PC-9 (cell line): Measurements from ENCODE around the gene ZFPM1. TPM values are rescaled to one million over a fixed set of nuclear protein-coding genes. Genes with fewer than 3 reads are reported as not detected.

Experiments used
- Bru-seq: library from RNA; stranded (reverse); fragments of 400-500 nt; gene quantifications from one replicate; lab custom pipeline; 2021; lab: Mats Ljungman, UMichigan
- BruChase-seq, 2 experiments: library from RNA; stranded (reverse); fragments of 400-500 nt; gene quantifications; one replicate each; lab custom pipeline; 2021; lab: Mats Ljungman, UMichigan
- BruUV-seq: library from RNA; stranded (reverse); fragments of 400-500 nt; replicated peaks from 2 replicates; lab custom pipeline; 2021; lab: Mats Ljungman, UMichigan
- CTCF ChIA-PET: fragments of 300-600 bp; sonication (Branson Sonifier 250); formaldehyde crosslinking; loops from one replicate; lab custom pipeline; 2022; ENCODE audit warnings: antibody characterized with exemption; lab: Charles Lee
- POLR2A ChIA-PET: fragments of 300-600 bp; sonication (Branson Sonifier 250); formaldehyde crosslinking; loops from one replicate; lab custom pipeline; 2022; ENCODE audit warnings: antibody characterized with exemption; ENCODE audit not compliant: unreplicated experiment; lab: Charles Lee
- DNase-seq, 2 experiments: peaks; one replicate each; pipeline versions ENCODE4 v3.0.0 to v3.0.0-alpha.2; 2015 to 2022; ENCODE audit warnings: mixed read lengths in 1 of 2
- H2AFZ ChIP-seq: fragments of 200-600 bp; sonication (generic); 2 replicates; pipeline ENCODE4 v1.8.1; 2017; ENCODE audit warnings: antibody characterized with exemption
- H3F3A ChIP-seq: fragments of 200-600 bp; sonication (generic); 2 replicates; pipeline ENCODE4 v1.8.1; 2017; ENCODE audit warnings: antibody characterized with exemption, mild to moderate bottlenecking, low read depth; ENCODE audit not compliant: insufficient read depth
- H3K27ac ChIP-seq: fragments of 200-600 bp; sonication (generic); 2 replicates; pipeline ENCODE4 v1.6.1; 2016; ENCODE audit warnings: mixed run types
- H3K27me3 ChIP-seq: fragments of 200-600 bp; sonication (generic); 2 replicates; pipeline ENCODE4 v1.6.1; 2016; ENCODE audit warnings: low read depth, mixed run types; ENCODE audit not compliant: insufficient read depth
- H3K36me3 ChIP-seq: fragments of 200-600 bp; sonication (generic); 2 replicates; pipeline ENCODE4 v1.6.1; 2016; ENCODE audit warnings: low read depth, mixed run types
- H3K4me1 ChIP-seq: fragments of 200-600 bp; sonication (generic); replicated peaks from 2 replicates; pipeline ENCODE4 v1.6.1; 2016; ENCODE audit warnings: mixed run types; ENCODE audit not compliant: insufficient read depth
- H3K4me2 ChIP-seq: fragments of 200-600 bp; sonication (generic); 2 replicates; pipeline ENCODE4 v1.6.1; 2017; ENCODE audit warnings: mixed run types
- H3K4me3 ChIP-seq: fragments of 200-600 bp; sonication (generic); 2 replicates; pipeline ENCODE4 v1.6.1; 2016; ENCODE audit warnings: mixed run types
- H3K79me2 ChIP-seq: fragments of 200-600 bp; sonication (generic); 2 replicates; pipeline ENCODE4 v1.6.1; 2017; ENCODE audit warnings: low read depth, mixed run types
- H3K9me2 ChIP-seq: fragments of 200-600 bp; sonication (generic); 2 replicates; pipeline ENCODE4 v1.8.1; 2017; ENCODE audit warnings: mild to moderate bottlenecking; ENCODE audit not compliant: insufficient read depth
- H3K9me3 ChIP-seq: fragments of 200-600 bp; sonication (generic); 2 replicates; pipeline ENCODE4 v1.8.1; 2016; ENCODE audit warnings: low read depth; ENCODE audit not compliant: insufficient read depth
- H4K20me1 ChIP-seq: fragments of 200-600 bp; sonication (generic); 2 replicates; pipeline ENCODE4 v1.8.1; 2017; ENCODE audit not compliant: insufficient read depth
- CTCF ChIP-seq: fragments of 200-600 bp; sonication (generic); conservative IDR thresholded peaks from 2 replicates; pipeline ENCODE4 v1.6.1; 2017; ENCODE audit warnings: mixed run types, antibody characterized with exemption, mild to moderate bottlenecking, moderate library complexity
- EZH2 ChIP-seq: fragments of 200-600 bp; sonication (generic); IDR thresholded peaks from 2 replicates; pipeline ENCODE4 v1.8.0; 2017; ENCODE audit warnings: antibody characterized with exemption, low read depth
- intact Hi-C: fragments of 100-400 bp; cut with micrococcal nuclease; formaldehyde crosslinking; loops from one replicate; pipeline ENCODE4 v1.10.0; 2022; ENCODE audit not compliant: unreplicated experiment
- long read RNA-seq: library from polyadenylated mRNA; stranded (forward); transcript quantifications from one replicate; pipeline ENCODE4 v2.0.0, GENCODE V29; 2022
- total RNA-seq: library from RNA; stranded (reverse); gene quantifications from 2 replicates; pipeline ENCODE4 v1.2.3, GENCODE V29; 2021

Gene ZFPM1
- total RNA-seq = 19.7 and 20.0 TPM in 2 replicates
- percentile 47 among the genes with signal in this experiment for Bru-seq, nascent RNA
- BruChase-seq, experiment 1, labeled RNA remaining after a 2-hour chase = percentile 55 among the genes with signal in this experiment
- percentile 53 among the genes with signal in this experiment for BruChase-seq, experiment 2, labeled RNA remaining after a 6-hour chase
- long read RNA-seq, full-length matches to known transcripts = 1 of 17 reads
- long read RNA-seq, partial matches to known transcripts = 0 of 17 reads
- long read RNA-seq, other reads (novel, unspliced or antisense) = 16 of 17 reads

GRCh38 chr16:88453217-88453531 is at the start of gene ZFPM1:
TSS of gene ZFPM1 (plus strand) at chr16:88453280. CDS start at chr16:88453639, 359 bp downstream.
- Histone ChIP-seq H3K9me2 (no peaks in the 10 kb centered on the region), H3K27ac (no peak within 1 kb of the TSS), H3K79me2 (peaks cover 33% of the 10 kb centered on the region), H3K4me3 (peak within 1 kb of the TSS; percentile 93), H3K9me3 (no peaks in the 10 kb centered on the region), H3F3A (peaks cover 18% of the 10 kb centered on the region; the same call in 1 of the 2 replicates), H4K20me1 (peaks cover 13% of the 10 kb centered on the region; the same call in 1 of the 2 replicates), H3K27me3 (peaks cover 13% of the 10 kb centered on the region), H3K4me1 (peaks cover 27% of the 10 kb centered on the region), H3K36me3 (no peaks in the 10 kb centered on the region), H2AFZ (peak within 1 kb of the TSS; percentile 90), H3K4me2 (peak within 1 kb of the TSS; percentile 95)
- TF ChIP-seq EZH2 (no peak), CTCF (no peak)
- no peak for DNase-seq
- ChIA-PET POLR2A (no interaction called here), CTCF (no interaction called here)
- intact Hi-C loops = loop anchor here (10.0 kb wide), 3 partner anchors 232 to 722 kb away; partner anchors contain the start of genes CDH15 and SNAI3
- no TSS peak for BruUV-seq

- CTCF ChIA-PET = no interaction called here
- no TSS peak for BruUV-seq
- H3K4me3 ChIP-seq = no peak overlapping the region
These were observed 49.1 kb upstream of the ZFPM1 start for GRCh38 chr16:88403794-88404581.

More at GRCh38 chr16:88403794-88404581, 49.1 kb upstream of the ZFPM1 start:
- H3K27me3 ChIP-seq = no peaks in the 10 kb centered on the region
- POLR2A ChIA-PET = no interaction called here
- H3K36me3 ChIP-seq = no peaks in the 10 kb centered on the region
- H3F3A ChIP-seq = no peaks in the 10 kb centered on the region
- intact Hi-C loops = no loop called here
- no peaks in the 10 kb centered on the region for H3K9me3 ChIP-seq
- no peak for DNase-seq
- H3K4me1 ChIP-seq = no peaks in the 10 kb centered on the region
- TF ChIP-seq EZH2 = no peak
- no peak for TF ChIP-seq CTCF
- H3K9me2 ChIP-seq = no peaks in the 10 kb centered on the region
- no peak overlapping the region for H3K4me2 ChIP-seq
- H2AFZ ChIP-seq = no peak overlapping the region
- no peak overlapping the region for H3K27ac ChIP-seq
- H4K20me1 ChIP-seq = no peaks in the 10 kb centered on the region
- no peaks in the 10 kb centered on the region for H3K79me2 ChIP-seq
